H1 (cell line): ENCODE results near the gene GRM6. TPM values are rescaled to one million over a fixed set of nuclear protein-coding genes. Genes with fewer than 3 reads are reported as not detected.

Experiments used
- CTCF ChIA-PET: fragments of 300-600 bp; sonication (Branson Sonifier 250); formaldehyde crosslinking; loops from one replicate; lab custom pipeline; 2021; ENCODE audit not compliant: partially characterized antibody; lab: Charles Lee
- POLR2A ChIA-PET: fragments of 300-600 bp; sonication (Branson Sonifier 250); formaldehyde crosslinking; loops from one replicate; lab custom pipeline; 2021; ENCODE audit warnings: inconsistent platforms; ENCODE audit not compliant: partially characterized antibody; lab: Charles Lee
- DNase-seq, 2 experiments: peaks; one replicate each; pipeline versions ENCODE4 v3.0.0 to v3.0.0-alpha.2; 2010 to 2022; ENCODE audit warnings: low spot score in 2 of 2, low read depth in 1 of 2, mixed read lengths in 1 of 2
- FAIRE-seq: peaks from 2 replicates; lab custom pipeline; 2011; peaks lifted over from hg19 to GRCh38; lab: Jason Lieb, UNC
- H2AFZ ChIP-seq: 2 replicates; pipeline ENCODE4 v1.8.1; 2012; ENCODE audit warnings: low read length, inconsistent platforms
- H2AK5ac ChIP-seq: 2 replicates; pipeline ENCODE4 v1.6.1; 2013; ENCODE audit warnings: low read depth, low read length
- H2BK120ac ChIP-seq: replicated peaks from 2 replicates; pipeline ENCODE3; 2013; ENCODE audit warnings: low read depth, low read length, inconsistent platforms
- H2BK12ac ChIP-seq: 2 replicates; pipeline ENCODE4 v1.6.1; 2013; ENCODE audit warnings: low read depth, low read length
- H2BK15ac ChIP-seq: 2 replicates; pipeline ENCODE4 v1.6.1; 2013; ENCODE audit warnings: low read length
- H2BK20ac ChIP-seq: 2 replicates; pipeline ENCODE4 v1.6.1; 2013; ENCODE audit warnings: low read length
- H2BK5ac ChIP-seq: 2 replicates; pipeline ENCODE4 v1.6.1; 2013; ENCODE audit warnings: low read depth, low read length
- H3K14ac ChIP-seq: 2 replicates; pipeline ENCODE4 v1.6.1; 2013; ENCODE audit warnings: inconsistent platforms; ENCODE audit not compliant: insufficient read length
- H3K18ac ChIP-seq: 2 replicates; pipeline ENCODE4 v1.6.1; 2013; ENCODE audit warnings: low read length; ENCODE audit errors: extremely low read depth
- H3K23ac ChIP-seq: 2 replicates; pipeline ENCODE4 v1.6.1; 2013; ENCODE audit warnings: inconsistent platforms; ENCODE audit not compliant: insufficient read length
- H3K23me2 ChIP-seq: 2 replicates; pipeline ENCODE4 v1.6.1; 2013; ENCODE audit warnings: low read depth, low read length
- H3K27ac ChIP-seq: 2 replicates; pipeline ENCODE4 v1.6.1; 2011; ENCODE audit warnings: low read depth, low read length, inconsistent platforms
- H3K27me3 ChIP-seq, 4 experiments: replicated peaks in 1 of 4; 1 replicate in 1 of 4; 2 replicates in 3 of 4; pipeline versions ENCODE4 v1.6.1 to v1.8.1; 2011 to 2013; ENCODE audit warnings: low read length in 3 of 4, mild to moderate bottlenecking in 3 of 4, inconsistent platforms in 2 of 4, mixed read lengths in 2 of 4, moderate library complexity in 1 of 4; ENCODE audit not compliant: control insufficient read depth in 3 of 4, insufficient read depth in 3 of 4; ENCODE audit errors: extremely low read depth in 1 of 4
- H3K36me3 ChIP-seq, 4 experiments: 2 replicates each; pipeline versions ENCODE4 v1.6.1 to v1.8.1; 2011 to 2013; ENCODE audit warnings: mild to moderate bottlenecking in 4 of 4, low read length in 3 of 4, moderate library complexity in 2 of 4, control low read depth in 1 of 4, inconsistent platforms in 1 of 4; ENCODE audit not compliant: insufficient read depth in 4 of 4, control insufficient read depth in 2 of 4
- H3K4ac ChIP-seq: replicated peaks from 2 replicates; pipeline ENCODE3; 2013; ENCODE audit warnings: low read length, low read depth, mixed read lengths, inconsistent platforms; ENCODE audit not compliant: insufficient read length
- H3K4me1 ChIP-seq, 4 experiments: replicated peaks in 1 of 4; 1 replicate in 1 of 4; 2 replicates in 3 of 4; pipeline versions ENCODE4 v1.6.1 to v1.8.1; 2011 to 2013; ENCODE audit warnings: low read length in 3 of 4, inconsistent platforms in 2 of 4, mixed read lengths in 1 of 4; ENCODE audit not compliant: insufficient read depth in 4 of 4, control insufficient read depth in 3 of 4
- H3K4me2 ChIP-seq, 2 experiments: 2 replicates each; pipeline versions ENCODE4 v1.6.1 to v1.8.1; 2011 to 2013; ENCODE audit warnings: low read depth in 2 of 2, low read length in 2 of 2, control low read depth in 1 of 2, inconsistent platforms in 1 of 2, mild to moderate bottlenecking in 1 of 2; ENCODE audit not compliant: insufficient read depth in 1 of 2
- H3K4me3 ChIP-seq, 4 experiments: fragments of 200-600, 300-600 bp in 1 of 4; sonication (generic), shearing (Covaris generic), sonication (Bioruptor Twin) in 1 of 4; 2 replicates each; pipeline versions ENCODE4 v1.5.1 to v1.8.1; 2011 to 2016; ENCODE audit warnings: low read length in 4 of 4, low read depth in 3 of 4, control low read depth in 2 of 4, inconsistent platforms in 2 of 4, mild to moderate bottlenecking in 2 of 4, mixed read lengths in 1 of 4, moderate library complexity in 1 of 4; ENCODE audit not compliant: insufficient read depth in 2 of 4; ENCODE audit errors: extremely low read depth in 1 of 4
- H3K56ac ChIP-seq: replicated peaks from 2 replicates; pipeline ENCODE3; 2013; ENCODE audit warnings: low read depth, mild to moderate bottlenecking, mixed read lengths, low read length, inconsistent platforms; ENCODE audit not compliant: insufficient read length
- H3K79me1 ChIP-seq: 2 replicates; pipeline ENCODE4 v1.6.1; 2013; ENCODE audit warnings: low read depth, low read length, control low read depth
- H3K79me2 ChIP-seq, 2 experiments: 2 replicates each; pipeline versions ENCODE4 v1.6.1 to v1.8.1; 2012 to 2013; ENCODE audit warnings: low read length in 2 of 2, mild to moderate bottlenecking in 2 of 2, inconsistent platforms in 1 of 2; ENCODE audit not compliant: insufficient read depth in 2 of 2, control insufficient read depth in 1 of 2
- H3K9ac ChIP-seq, 4 experiments: replicated peaks in 1 of 4; 1 replicate in 1 of 4; 2 replicates in 3 of 4; pipeline versions ENCODE4 v1.6.1 to v1.8.1; 2011 to 2013; ENCODE audit warnings: low read depth in 3 of 4, low read length in 3 of 4, control low read depth in 2 of 4, mild to moderate bottlenecking in 2 of 4, moderate library complexity in 2 of 4, inconsistent platforms in 1 of 4; ENCODE audit errors: extremely low read depth in 1 of 4
- H3K9me3 ChIP-seq, 2 experiments: 2 replicates each; pipeline versions ENCODE4 v1.6.1 to v1.8.1; 2012 to 2013; ENCODE audit warnings: mild to moderate bottlenecking in 2 of 2, moderate library complexity in 2 of 2, control low read depth in 1 of 2, inconsistent platforms in 1 of 2, low read depth in 1 of 2, low read length in 1 of 2, mixed read lengths in 1 of 2; ENCODE audit not compliant: insufficient read depth in 2 of 2
- H4K20me1 ChIP-seq, 2 experiments: replicated peaks in 1 of 2; 2 replicates each; pipeline versions ENCODE3 to v1.8.1; 2011 to 2013; ENCODE audit warnings: inconsistent platforms in 2 of 2, low read length in 2 of 2, mild to moderate bottlenecking in 1 of 2; ENCODE audit not compliant: insufficient read depth in 2 of 2, control insufficient read depth in 1 of 2
- H4K5ac ChIP-seq: 2 replicates; pipeline ENCODE4 v1.6.1; 2013; ENCODE audit warnings: low read length, low read depth, mixed read lengths, inconsistent platforms; ENCODE audit not compliant: insufficient read length
- H4K8ac ChIP-seq: 2 replicates; pipeline ENCODE4 v1.8.0; 2013; ENCODE audit warnings: mild to moderate bottlenecking, moderate library complexity, low read length, inconsistent platforms; ENCODE audit not compliant: insufficient read depth; ENCODE audit errors: extremely low read depth
- H4K91ac ChIP-seq: replicated peaks from 2 replicates; pipeline ENCODE3; 2013; ENCODE audit warnings: low read length, mixed read lengths, inconsistent platforms; ENCODE audit not compliant: insufficient read length
- ASH2L ChIP-seq: fragments of 200-600, 300-600 bp; sonication (generic); IDR thresholded peaks from one replicate; pipeline ENCODE4 v1.7.1; 2017; ENCODE audit warnings: low read length
- BRCA1 ChIP-seq: IDR thresholded peaks from 2 replicates; pipeline ENCODE4 v1.6.1; 2012; ENCODE audit warnings: low read depth, low read length, improper control_type of control experiment
- NANOG ChIP-seq: IDR thresholded peaks from 2 replicates; pipeline ENCODE4 v1.6.1; 2011; ENCODE audit warnings: low read length, low read depth, mild to moderate bottlenecking, inconsistent platforms; ENCODE audit not compliant: insufficient read depth, poor library complexity, severe bottlenecking
- RXRA ChIP-seq: IDR thresholded peaks from 2 replicates; pipeline ENCODE4 v1.6.1; 2011; ENCODE audit warnings: low read depth, mild to moderate bottlenecking, low read length, moderate library complexity; ENCODE audit not compliant: insufficient read depth
- SRF ChIP-seq: IDR thresholded peaks from 2 replicates; pipeline ENCODE4 v1.6.1; 2011; ENCODE audit warnings: mild to moderate bottlenecking, low read depth, low read length, moderate library complexity
- WGBS, 2 experiments: shearing (Covaris generic) in 1 of 2; methylation state at CpG; one replicate each; pipeline versions ENCODE4 v1.1.6 to v1.1.7; 2013 to 2015; ENCODE audit warnings: low lambda C conversion rate in 2 of 2, mixed read lengths in 2 of 2, inconsistent platforms in 1 of 2, low coverage in 1 of 2, missing lambda C conversion rate in 1 of 2; ENCODE audit not compliant: insufficient replicate concordance in 2 of 2, insufficient coverage in 1 of 2, insufficient read length in 1 of 2; ENCODE audit errors: extremely low coverage in 1 of 2, missing lambda C conversion rate in 1 of 2; 5-methylcytosine and 5-hydroxymethylcytosine counted together
- polyA plus RNA-seq, 7 experiments: library from polyadenylated mRNA; depleted of rRNA in 3 of 7; stranded (reverse) in 5 of 7; unstranded in 2 of 7; fragments of >200 nt in 5 of 7; fragments of 200-250 nt in 2 of 7; gene quantifications; 1 replicate in 5 of 7; 2 replicates in 1 of 7; 4 replicates in 1 of 7; pipeline versions ENCODE4 v1.2.1 to v1.2.3, GENCODE V29; 2011 to 2013; ENCODE audit warnings: missing spikeins in 2 of 7, mixed read lengths in 2 of 7
- total RNA-seq: library from RNA; stranded (reverse); fragmentation: NEBNext Ultra II Directional; extraction: Animal tissue kit (Norgen Biotek cat#: 25700); gene quantifications from 2 replicates; pipeline ENCODE4 v1.2.1, GENCODE V29; 2021

The GRM6 gene
- total and polyA plus RNA-seq, 2 of the 8 experiments (the other 6 are each of a cell fraction or from before 2014, with no cell fraction given), result not detected

- FAIRE-seq, result no peak
- H4K5ac ChIP-seq, result no peak overlapping the region
- H2BK5ac ChIP-seq, result no peak overlapping the region
- H2BK15ac ChIP-seq, result no peak overlapping the region
- peaks cover 23 to 29% (median 28%) of the 10 kb centered on the region in 4 experiments for H3K27me3 ChIP-seq
- no peak overlapping the region for H3K14ac ChIP-seq
- H4K20me1 ChIP-seq, result no peaks in the 10 kb centered on the region
- H3K23me2 ChIP-seq, result peaks cover 9% of the 10 kb centered on the region; the same call in 1 of the 2 replicates
- DNase-seq, result no peak
- no peak overlapping the region for H2AFZ ChIP-seq
- TF ChIP-seq SRF (no peak), ASH2L (no peak), RXRA (no peak), BRCA1 (no peak), NANOG (no peak)
- H3K4ac ChIP-seq, result no peak overlapping the region
- POLR2A ChIA-PET, result interaction anchor here (1.0 kb wide), 1 partner anchor 29 kb away, joined by 3 read pairs; no protein-coding TSS in a partner anchor
- peaks cover 47 to 68% of the 10 kb centered on the region in 2 experiments; a peak in 3 of 4 replicates for H3K9me3 ChIP-seq
- H3K79me1 ChIP-seq, result no peaks in the 10 kb centered on the region
- H4K91ac ChIP-seq, result no peak overlapping the region
- no peak overlapping the region for H2AK5ac ChIP-seq
- H3K9ac ChIP-seq, result no peak overlapping the region
- no peak overlapping the region for H3K4me2 ChIP-seq
- 89% methylated on average over 7 of the region's 12 CpGs; no CpG with 5 or more reads in 1 of the 2 experiments for WGBS, 2 experiments
- H2BK20ac ChIP-seq, result no peak overlapping the region
- no peak overlapping the region for H3K4me3 ChIP-seq
- H2BK120ac ChIP-seq, result no peak overlapping the region
- H2BK12ac ChIP-seq, result no peak overlapping the region
- H3K36me3 ChIP-seq, result no peaks in the 10 kb centered on the region; a peak in 1 of 8 replicates
- H3K4me1 ChIP-seq, result peaks cover 0 to 7% (median 0%) of the 10 kb centered on the region in 4 experiments; a peak in 2 of 7 replicates
- no peak overlapping the region for H3K56ac ChIP-seq
- H3K27ac ChIP-seq, result no peak overlapping the region
- H3K79me2 ChIP-seq, result no peaks in the 10 kb centered on the region
- no peak overlapping the region; the same call in 1 of the 2 replicates for H4K8ac ChIP-seq
- no peak overlapping the region for H3K23ac ChIP-seq
- H3K18ac ChIP-seq, result no peak overlapping the region
- CTCF ChIA-PET, result interaction anchor here (1.0 kb wide), 1 partner anchor 93 kb away, joined by 3 read pairs; no protein-coding TSS in a partner anchor
These were observed 4.6 kb downstream of the GRM6 start for GRCh38 chr5:178990491-178990890.
